GM19240 (cell line): ENCODE data around the gene TLR8.
"Not testable (repeated sequence)": the region's sequence is repeated elsewhere in the genome, so short reads cannot be mapped to it uniquely, and the experiment has no call there.

ENCODE experiments used
- DNase-seq: peaks from one replicate; pipeline ENCODE4 v3.0.0; 2011; ENCODE audit warnings: low spot score; ENCODE audit not compliant: insufficient read length

Gene TLR8

DNA sequence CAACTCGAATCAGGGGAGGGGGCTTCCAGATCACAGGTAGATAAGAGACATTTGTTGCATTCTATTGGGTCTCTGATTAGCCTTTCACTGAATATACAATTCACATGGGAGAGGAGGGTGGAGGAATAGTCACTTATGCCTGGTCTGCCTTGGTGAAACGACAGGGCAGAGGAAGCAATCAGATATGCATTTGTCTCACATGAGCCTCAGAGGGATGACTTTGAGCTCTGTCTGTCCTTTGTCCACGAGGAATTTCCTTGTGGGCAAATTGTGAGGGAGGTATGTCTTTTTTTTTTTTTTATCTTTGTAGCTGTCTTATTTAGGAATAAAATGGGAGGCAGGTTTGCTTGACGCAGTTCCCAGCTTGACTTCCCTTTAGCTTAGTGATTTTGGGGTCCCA, 40.0 kb downstream of the TLR8 start:
- DNase-seq, result no peak

DNA sequence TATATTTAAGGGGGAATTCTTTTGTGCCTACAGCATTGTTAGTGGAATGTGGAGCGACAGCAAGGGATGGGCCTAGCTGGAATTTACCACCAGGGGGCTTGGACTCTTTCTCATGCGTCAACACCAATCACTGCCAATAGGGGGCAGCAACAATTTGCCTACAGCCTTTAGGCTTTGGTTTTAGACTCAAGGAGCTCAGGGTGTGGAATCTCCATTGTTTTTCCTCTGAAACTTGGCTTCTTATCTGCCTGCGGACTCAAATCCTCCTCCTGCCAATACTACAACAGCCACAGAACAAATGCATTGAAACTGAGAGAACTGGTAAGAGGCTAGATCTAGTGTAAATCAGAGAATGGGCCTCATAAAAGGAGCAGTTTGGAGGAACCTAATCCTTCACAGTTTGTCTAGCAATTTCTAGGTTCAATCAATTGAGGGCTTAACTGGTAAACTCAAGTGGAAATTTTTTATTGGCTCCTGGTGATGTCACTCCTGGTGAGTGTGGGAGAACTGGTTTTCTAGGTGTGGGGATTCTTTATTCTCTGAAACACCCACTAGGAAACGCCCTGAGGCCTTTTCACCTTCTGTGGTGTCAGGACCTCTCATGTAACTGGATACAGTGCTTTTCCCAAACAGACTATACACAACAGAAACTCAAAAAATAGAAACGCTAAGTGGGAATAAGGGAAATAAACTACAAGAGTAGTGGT, 40.6 kb downstream of the TLR8 start:
- DNase-seq, result peak; percentile 56

DNA sequence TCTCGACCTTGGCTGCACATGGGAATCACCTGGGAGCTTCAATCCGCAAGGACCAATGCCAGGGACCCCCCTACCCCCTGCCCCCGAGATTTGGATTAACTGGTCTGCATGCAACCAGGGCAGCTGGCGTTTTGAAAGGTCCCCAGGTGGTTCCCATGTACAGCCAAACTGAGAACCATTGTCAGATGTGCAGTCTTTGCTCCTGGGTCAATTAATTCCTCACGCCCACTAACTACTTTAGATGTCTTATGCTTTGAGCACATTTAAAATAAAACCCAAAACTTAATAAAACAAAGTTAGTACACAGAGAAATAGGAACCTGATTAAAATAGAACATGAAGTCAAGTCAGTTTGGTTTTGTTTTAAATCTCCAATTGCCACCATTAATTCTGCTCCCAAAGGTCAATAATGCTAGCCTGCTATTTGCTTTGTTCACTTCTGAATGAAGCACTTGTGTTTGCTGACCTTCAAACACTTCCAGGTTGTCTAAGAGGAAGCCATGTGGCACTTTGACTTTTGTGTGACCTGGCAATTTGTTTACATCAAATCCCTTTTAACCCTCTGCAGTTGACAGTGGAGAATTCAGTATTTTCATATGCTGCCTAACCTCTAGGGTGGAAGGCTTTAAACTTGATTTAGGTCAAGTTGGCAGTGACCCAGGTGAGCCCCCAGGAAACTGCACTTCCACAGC, 41.3 kb downstream of the TLR8 start:
- no peak for DNase-seq

DNA sequence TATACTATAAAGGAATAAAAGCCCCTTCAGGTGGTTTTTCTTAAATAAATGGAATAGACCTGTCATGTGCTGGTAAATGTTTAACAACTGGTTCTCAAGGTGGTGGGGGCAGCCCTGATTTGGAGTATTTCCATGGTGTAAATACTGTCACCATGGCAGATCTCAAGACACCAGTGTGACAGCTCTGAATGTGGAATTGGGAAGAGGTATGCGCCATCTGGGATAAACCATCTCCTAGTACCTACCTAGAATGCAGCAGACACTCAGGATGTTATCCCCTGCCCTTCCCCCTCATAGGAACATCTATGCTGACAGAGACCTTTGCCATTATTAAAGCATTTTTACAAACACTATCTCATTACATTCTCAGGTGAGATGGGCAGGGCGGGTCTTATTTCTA, 42.1 kb downstream of the TLR8 start:
- DNase-seq, result no peak

DNA sequence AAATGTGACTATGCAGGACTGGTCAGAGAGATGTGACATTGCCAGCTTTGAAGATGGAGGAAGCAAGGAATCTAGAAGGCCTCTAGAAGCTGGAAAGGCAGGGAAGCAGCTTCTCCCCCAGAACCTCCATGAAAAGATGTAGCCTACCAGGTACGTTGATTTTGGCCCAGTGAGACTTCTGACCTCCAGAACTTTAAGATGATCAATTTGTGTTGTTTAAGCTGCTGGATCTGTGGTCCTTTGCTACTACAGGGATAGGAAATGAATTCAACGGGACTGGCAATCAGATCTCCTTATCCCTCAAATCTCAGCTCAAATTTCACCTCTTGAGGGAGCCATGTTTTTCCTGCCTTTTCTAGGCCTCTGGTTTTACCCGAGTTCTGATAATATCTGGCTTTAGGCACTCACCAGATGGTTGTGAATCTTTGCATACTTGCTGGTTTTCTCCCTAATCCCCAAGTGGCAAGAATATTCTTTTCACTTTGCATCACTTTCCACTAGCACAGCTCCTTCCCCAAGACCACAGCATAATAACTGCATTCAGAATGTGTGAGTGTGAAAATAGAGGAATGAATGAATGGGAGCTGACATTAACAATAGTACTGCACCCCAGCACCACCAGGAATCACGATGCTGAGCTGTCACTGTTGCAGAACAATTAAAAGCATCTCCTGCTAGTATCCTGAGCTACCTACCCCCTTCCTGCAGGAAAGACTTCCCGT, 42.9 kb downstream of the TLR8 start:
- DNase-seq, result no peak

DNA sequence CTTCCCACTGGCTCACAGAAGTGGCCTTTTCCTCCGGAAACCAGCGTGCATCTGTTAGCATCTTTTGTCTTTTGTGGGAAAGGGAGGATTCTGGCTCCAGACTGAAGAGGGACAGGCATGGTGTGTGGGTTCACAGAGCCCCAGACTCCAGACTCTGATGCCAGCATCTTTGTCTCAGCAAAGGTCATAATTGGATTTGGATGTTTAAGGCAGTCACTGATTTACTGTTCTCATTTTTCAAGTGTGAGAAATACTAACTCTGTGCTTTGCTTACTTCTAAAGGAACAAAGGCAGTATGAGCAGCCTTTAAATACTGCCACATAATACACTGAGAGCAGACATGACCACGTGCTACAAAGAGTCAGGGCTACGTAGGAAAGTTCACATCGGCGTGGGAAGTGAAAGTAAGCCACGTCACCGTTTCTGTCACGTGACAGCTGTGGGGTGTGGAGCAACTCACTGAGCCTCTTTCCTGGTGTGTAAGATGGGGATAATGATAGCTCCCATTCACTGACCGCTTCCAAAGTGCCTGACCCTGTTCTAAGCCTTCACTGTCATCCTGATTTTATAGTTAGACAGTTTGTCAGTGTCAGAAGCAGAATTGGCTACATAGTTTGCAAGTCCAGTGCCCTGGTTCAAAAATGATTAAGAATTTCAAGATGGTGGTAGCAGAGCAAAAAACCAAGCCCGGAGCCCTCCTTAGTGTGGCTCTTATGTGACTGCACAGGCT, 43.7 kb downstream of the TLR8 start:
- peak; percentile 52 for DNase-seq

DNA sequence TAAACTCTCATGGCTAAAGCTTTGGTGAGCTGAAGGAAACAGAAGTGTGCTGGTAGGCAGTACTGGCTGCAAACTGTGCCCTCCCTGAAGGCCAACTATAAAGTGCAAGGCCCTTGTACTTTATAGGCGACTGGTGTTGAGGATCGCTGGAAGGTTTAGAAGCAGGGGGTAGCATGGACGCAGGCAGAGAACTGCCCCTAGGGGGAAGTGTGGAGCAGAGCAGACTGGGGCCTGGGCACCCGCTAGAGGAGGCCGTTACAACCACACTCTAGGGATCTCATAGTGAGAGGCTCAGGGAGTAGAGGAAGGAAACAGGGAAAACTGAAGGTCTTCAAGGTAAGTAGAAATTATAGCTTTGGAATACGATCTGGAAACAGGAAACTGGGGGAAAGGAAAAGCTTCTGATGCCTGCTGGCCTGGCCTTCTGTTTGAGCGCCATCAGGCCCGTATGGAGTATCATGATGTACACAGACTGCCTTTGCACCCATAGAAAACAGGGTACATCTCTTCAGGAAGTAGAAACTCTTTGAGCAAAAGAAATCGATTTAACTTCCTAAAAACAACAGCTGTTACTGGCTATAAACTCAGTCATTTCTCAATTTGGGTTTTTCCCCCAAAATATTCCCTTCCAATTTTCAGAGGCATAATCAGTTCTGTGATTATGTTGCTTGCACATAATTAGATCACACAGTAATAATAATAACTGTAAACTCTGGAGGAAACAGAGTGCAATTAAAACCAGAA, 44.6 kb downstream of the TLR8 start:
- peak; percentile 50 for DNase-seq

DNA sequence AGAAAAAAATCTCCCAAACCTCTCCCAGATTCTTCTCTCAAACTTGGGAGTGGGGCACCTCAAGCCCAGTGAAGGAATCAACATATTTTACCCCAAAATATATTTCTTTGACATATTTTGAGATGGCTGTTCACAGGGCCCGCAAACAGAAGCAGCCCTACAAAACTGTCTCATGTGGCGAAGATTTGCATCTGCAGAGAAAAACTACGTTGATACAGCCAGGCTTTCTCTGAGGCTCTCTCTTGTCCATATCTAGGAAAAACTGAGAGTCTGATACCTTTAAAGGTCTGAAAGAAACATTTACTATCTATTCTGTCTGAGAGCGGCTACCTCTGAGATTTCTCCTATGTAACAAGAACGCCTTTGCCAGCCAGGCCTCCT, 45.2 kb downstream of the TLR8 start:
- DNase-seq, result no peak

DNA sequence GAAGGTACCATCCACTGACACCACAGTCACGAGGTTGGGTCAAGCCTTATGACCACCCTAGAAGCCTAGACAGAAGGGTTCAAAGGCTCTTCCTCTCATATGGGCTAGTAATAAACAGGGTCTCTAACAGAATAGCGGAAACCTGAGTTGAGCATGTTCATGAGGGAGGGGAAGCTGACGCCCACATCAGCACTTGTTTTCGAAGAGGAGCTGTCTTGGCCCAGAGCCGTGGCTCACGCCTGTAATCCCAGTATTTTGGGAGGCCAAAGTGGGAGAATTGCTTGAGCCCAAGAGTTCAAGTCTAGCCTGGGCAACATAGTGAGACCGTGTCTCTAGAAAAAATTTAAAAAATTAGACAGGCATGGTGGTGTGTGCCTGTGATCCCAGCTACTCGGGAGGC, 47.0 kb downstream of the TLR8 start:
- no peak for DNase-seq

DNA sequence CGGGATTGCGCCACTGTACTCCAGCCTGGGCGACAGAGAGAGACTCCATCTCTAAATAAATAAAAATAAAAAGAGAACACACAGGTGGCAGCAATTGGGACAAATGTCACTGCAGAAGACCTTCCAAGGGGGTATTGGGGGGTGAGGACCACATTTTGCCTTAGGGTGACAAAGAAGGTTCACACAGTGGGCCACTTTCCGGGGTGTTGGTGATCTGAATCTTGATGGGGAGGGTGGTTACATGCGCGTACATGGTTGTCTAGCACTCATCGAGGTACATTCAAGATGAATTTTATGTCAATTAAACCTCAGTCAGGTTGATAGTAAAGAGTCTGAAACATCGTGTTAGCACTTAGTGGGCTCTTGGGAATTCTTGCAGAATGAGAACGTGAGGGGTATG, 48.0 kb downstream of the TLR8 start:
- no peak for DNase-seq

DNA sequence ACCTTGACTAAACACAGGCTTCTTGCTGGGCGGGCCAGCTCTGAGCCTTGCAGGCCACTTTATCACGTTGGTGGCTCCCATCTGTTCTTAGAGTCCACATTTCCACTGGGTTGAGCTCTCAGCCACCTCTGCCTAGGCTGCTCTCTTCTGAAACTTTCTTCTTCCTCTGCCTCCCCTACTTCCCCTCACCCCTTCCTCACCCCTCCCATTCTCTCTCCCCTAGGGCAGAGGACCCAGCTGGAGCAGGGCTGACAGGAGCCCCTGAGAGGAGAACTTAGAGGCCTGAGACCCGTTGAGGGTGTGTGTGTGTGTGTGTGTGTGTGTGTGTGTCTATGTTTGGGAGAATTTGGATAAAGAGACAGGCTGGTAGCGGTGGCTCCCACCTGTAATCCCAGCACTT, 48.6 kb downstream of the TLR8 start:
- no peak for DNase-seq

DNA sequence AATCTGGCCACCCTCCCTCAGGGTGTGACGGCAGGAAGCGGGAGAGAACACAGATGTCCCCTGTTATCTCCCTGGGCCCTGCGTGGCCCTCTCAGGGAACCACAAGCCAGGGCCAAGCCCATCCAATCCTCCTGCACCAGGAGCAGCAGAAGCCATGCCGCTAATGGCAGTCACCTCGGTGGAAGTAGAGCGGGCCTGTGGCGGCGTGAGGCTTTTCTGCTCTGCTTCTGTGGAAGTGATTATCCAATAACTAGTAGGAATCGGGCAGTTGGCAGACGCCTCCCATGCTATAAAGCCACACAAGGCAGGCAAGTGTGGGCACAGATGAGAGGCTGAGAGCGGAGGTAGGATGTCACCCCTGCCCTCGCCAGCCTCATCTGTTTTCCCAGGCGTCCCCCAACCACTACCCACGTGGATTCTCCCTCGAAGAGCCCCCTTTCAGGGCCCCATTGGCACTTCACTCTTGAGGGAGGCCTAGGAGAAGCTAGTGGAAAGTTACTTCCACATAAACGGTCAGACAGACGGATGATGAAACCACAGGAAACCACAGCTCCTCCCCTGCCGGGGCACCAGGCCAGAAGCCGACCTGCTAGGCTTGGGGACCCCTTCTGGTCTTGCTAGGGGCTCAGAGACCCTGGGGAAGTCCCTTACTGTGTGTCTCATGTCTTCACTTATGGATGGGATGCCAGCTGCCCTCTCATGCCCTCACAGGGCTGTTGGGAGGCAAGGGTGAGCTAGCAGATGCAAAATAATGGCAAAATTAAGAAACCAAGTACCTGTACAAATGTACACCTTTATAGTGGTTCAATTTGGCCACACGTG, 49.7 kb downstream of the TLR8 start:
- no peak for DNase-seq

DNA sequence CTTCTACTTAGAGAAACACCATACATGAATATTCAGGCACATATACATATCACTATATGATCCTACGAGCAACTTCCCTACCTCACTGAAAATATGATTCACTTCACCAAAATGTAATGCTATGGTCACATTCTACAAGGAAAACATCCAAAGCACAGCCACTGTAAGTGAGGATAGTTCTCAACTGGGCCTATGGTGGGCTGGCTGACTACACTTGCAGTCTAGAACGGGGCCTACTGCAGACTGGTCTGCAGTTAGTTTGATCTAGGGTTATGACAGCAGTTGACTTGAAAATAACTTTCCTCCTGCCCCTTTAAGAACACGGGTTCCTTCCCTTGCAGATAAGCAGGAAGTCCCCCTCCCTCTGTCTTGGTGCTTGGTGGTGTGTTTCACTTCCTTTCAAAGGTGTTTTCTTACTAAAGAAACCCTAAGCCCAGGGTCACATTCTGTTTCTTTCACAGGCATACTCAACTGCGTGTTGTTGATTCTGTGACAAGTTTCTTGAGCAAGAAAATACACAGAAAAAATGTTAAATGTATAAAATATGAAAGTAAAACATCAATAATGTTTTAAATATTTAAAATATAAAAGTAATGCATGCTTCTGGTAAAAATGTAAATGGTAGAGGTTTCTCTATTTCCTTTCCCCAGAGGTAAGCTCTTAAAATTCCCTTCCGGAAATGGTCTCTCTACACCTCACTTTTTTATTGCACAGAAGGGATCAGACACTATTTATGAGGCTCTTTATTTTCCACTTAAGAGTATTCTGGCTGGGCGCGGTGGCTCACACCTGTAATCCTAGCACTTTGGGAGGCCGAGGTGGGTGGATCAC, 50.5 kb downstream of the TLR8 start:
- peak; percentile 62 for DNase-seq

DNA sequence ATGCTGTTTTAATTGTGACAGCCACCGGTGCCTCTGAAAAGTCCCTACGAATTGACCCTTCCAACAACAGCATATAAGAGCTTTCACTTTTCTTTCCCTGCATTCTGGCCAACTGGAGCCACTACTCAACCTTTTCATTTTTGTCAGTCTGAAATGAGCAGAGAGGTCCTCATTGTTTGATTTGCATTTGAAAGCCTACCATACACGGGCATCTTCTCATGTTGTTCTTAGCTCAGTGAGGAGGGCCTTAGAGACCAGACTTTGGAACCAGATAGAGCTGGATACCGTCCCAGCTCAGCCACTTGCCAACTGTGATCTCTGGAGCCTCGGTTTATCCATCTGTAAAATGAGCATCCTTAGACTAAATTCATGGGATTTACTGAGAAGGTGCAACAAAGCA, 51.6 kb downstream of the TLR8 start:
- no peak for DNase-seq

DNA sequence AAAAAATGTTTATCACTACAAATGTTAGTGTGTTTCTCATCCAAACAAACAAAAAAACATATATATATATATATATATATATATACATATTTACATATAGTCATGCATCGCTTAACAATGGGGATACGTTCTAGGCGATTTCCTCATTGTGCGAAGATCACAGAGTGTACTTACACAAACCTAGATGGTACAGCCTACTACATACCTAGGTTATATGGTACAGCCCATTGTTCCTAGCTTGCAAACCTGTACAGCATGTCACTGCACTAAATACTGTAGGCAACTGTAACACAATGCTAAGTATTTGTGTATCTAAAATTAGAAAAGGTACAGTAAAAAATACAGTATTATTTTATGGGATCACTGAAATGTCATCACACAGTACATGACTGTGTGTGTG, 52.0 kb downstream of the TLR8 start:
- no peak for DNase-seq

DNA sequence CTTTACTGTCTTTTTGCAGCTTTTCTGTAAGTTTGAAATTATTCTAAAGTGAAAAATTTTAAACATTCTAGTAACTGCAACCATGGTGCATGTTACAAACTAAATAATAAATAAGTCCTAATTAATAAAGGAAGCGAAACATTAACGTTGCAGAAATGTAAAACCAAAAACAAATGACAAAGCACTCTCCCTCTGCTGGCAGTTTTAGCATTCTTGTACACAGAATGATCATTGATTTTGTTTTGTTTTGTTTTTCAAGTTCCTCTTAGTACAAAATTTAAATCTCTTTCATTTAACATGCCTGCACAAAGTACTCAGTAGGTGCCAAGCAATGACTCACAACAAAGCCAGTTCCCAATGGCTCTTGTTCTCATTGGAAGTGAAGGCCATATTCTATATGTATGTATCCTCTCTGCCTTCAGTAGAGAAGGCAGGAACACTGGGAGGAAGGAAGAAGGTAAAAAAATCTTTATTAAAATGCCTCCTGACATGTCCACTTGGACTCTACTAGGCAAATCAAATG, 54.8 kb downstream of the TLR8 start:
- no peak for DNase-seq

DNA sequence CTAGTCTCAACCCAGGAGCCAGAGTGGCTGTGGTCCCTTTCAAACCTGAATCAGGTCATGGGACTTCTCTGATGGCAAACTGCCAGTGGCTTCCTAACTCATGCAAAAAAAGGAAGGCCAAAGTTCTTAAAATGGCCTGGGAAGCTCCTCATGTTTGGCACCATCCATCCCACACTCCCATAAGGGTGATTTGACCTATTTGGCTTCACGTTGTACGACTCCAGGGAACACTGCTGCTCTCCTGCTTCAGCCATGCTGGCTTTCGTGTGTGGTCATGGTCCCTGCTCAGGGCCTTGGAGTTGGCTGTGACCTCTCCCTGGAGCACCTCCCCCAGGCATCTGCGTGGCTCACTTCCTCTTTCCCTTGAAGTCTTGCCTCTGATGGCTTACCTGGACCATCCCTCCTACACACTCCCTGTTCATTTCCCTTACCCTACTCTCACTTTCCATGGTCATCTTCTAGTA, 55.7 kb downstream of the TLR8 start:
- no peak for DNase-seq

DNA sequence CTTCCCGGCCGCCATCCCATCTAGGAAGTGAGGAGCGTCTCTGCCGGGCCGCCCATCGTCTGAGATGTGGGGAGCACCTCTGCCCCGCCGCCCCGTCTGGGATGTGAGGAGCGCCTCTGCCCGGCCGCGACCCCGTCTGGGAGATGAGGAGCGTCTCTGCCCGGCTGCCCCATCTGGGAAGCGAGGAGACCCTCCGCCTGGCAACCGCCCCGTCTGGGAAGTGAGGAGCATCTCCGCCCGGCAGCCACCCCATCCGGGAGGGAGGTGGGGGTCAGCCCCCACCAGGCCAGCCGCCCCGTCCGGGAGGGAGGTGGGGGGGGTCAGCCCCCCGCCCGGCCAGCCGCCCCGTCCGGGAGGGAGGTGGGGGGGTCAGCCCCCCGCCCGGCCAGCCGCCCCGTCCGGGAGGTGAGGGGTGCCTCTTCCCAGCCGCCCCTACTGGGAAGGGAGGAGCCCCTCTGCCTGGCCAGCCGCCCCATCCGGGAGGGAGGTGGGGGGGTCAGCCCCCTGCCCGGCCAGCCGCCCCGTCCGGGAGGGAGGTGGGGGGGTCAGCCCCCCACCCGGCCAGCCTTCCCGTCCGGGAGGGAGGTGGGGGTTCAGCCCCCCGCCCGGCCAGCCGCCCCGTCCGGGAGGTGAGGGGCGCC, 56.9 kb downstream of the TLR8 start:
- not testable (repeated sequence) for DNase-seq
